WERI-Rb-1 (cell line): ENCODE results near the gene TRIM9.
"Not testable (repeated sequence)": the region's sequence is repeated elsewhere in the genome, so short reads cannot be mapped to it uniquely, and the experiment has no call there.

Experiments
- DNase-seq: peaks from one replicate; pipeline ENCODE4 v3.0.0-alpha.2; 2020
- H3K27ac ChIP-seq: fragments of 250-450 bp; sonication (Bioruptor Pico); 2 replicates; pipeline ENCODE4 v1.5.1; 2020; ENCODE audit warnings: mild to moderate bottlenecking, moderate library complexity
- H3K27me3 ChIP-seq: fragments of 250-450 bp; sonication (Bioruptor Pico); 2 replicates; pipeline ENCODE4 v1.5.1; 2021; ENCODE audit warnings: mild to moderate bottlenecking, low read depth, moderate library complexity; ENCODE audit not compliant: insufficient read depth, severe bottlenecking
- H3K36me3 ChIP-seq: fragments of 250-450 bp; sonication (Bioruptor Pico); 2 replicates; pipeline ENCODE4 v1.5.1; 2020; ENCODE audit warnings: mild to moderate bottlenecking, moderate library complexity
- H3K4me3 ChIP-seq: 2 replicates; pipeline ENCODE4 v1.5.1; 2011; ENCODE audit warnings: low read depth, mild to moderate bottlenecking, control low read depth, low read length
- H3K9me3 ChIP-seq: fragments of 250-450 bp; sonication (Bioruptor Pico); 2 replicates; pipeline ENCODE4 v1.5.1; 2021; ENCODE audit warnings: mild to moderate bottlenecking, moderate library complexity; ENCODE audit not compliant: severe bottlenecking
- TF ChIP-seq, protein P1 (sequence below): IDR thresholded peaks from 2 replicates; pipeline ENCODE4 v1.5.1; 2011; ENCODE audit warnings: low read depth, mild to moderate bottlenecking, control low read depth, inconsistent platforms, low read length

Gene TRIM9

DNA sequence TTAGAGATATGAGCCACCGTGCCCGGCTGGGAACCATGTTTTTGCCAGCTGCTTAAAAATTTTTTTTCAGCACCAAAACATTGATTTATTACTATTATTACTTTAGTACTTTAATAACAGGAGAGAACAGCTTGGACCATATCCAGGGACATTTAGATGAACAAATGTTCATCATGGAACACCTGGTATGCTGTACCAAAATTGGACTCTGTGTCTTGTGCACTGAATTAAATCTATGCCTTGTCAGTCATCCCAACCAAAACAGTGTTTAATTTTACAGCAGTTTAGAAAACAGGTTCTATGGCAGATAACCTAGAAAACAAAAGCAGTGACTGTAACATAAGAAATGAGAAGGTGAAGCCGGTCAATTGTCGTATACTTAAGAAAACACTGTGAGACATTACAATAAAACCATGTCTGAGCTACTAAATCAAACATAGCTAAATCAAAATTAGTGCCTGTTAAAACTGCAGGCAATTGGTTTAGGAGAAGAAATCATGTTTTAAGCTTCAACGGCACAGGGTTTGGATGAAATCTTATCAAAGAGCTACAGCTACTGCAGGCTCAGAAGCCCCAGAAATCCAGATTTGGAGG is 92.4 kb downstream of the TRIM9 start:
- Histone ChIP-seq H3K36me3 (peaks cover 9% of the 10 kb centered on the region), H3K27ac (no peak overlapping the region), H3K4me3 (no peak overlapping the region), H3K9me3 (no peaks in the 10 kb centered on the region), H3K27me3 (no peaks in the 10 kb centered on the region)
- DNase-seq: no peak
- TF ChIP-seq, protein P1, sequence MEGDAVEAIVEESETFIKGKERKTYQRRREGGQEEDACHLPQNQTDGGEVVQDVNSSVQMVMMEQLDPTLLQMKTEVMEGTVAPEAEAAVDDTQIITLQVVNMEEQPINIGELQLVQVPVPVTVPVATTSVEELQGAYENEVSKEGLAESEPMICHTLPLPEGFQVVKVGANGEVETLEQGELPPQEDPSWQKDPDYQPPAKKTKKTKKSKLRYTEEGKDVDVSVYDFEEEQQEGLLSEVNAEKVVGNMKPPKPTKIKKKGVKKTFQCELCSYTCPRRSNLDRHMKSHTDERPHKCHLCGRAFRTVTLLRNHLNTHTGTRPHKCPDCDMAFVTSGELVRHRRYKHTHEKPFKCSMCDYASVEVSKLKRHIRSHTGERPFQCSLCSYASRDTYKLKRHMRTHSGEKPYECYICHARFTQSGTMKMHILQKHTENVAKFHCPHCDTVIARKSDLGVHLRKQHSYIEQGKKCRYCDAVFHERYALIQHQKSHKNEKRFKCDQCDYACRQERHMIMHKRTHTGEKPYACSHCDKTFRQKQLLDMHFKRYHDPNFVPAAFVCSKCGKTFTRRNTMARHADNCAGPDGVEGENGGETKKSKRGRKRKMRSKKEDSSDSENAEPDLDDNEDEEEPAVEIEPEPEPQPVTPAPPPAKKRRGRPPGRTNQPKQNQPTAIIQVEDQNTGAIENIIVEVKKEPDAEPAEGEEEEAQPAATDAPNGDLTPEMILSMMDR: no peak

DNA sequence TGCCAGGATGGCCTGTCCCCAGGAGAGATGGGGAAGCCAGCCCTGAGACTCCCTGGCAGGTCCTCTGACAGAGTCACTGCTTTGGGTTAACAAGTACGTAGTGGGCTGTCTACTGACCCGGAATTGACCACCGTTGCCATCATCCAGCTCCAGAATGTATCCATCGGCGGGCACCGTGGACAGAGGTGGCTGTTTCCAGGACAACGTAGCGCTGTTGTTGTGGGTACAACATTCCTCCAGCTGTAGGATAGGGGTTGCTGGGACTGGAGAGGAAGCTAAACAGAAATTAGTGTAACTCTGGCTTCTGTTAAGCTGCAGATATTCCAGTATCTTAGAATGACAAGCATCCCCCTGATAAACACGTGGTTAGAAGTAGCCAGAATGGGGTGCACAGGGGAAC is 94.3 kb downstream of the TRIM9 start:
- no peak overlapping the region for H3K4me3 ChIP-seq
- H3K27ac ChIP-seq: no peak overlapping the region
- TF ChIP-seq, protein P1: no peak
- no peaks in the 10 kb centered on the region for H3K27me3 ChIP-seq
- H3K9me3 ChIP-seq: no peaks in the 10 kb centered on the region
- no peak for DNase-seq
- H3K36me3 ChIP-seq: peaks cover 9% of the 10 kb centered on the region

DNA sequence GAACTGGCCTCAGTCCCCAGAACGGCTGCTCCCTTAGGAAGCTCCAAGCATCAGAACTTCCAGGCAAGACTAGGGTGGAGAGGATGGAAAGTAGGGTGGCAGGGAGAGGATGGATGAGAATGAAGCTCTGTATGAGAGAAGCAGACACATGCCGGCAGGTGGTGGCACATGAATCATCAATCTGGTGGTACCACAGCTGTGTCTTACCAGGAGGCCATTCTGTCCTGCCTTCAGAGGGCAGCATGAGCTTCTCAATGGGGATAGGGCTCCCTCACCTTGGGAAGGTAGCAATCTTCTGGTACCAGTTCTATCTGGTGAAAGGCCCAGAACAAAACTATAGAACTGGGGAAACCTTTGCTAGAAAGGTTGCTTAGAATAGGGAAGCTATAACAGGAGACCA is 95.2 kb downstream of the TRIM9 start:
- H3K27ac ChIP-seq: no peak overlapping the region
- no peaks in the 10 kb centered on the region for H3K27me3 ChIP-seq
- H3K4me3 ChIP-seq: no peak overlapping the region
- no peak for DNase-seq
- no peaks in the 10 kb centered on the region for H3K9me3 ChIP-seq
- TF ChIP-seq, protein P1: peak; percentile 12; the same call in 1 of the 2 replicates
- H3K36me3 ChIP-seq: peaks cover 9% of the 10 kb centered on the region

DNA sequence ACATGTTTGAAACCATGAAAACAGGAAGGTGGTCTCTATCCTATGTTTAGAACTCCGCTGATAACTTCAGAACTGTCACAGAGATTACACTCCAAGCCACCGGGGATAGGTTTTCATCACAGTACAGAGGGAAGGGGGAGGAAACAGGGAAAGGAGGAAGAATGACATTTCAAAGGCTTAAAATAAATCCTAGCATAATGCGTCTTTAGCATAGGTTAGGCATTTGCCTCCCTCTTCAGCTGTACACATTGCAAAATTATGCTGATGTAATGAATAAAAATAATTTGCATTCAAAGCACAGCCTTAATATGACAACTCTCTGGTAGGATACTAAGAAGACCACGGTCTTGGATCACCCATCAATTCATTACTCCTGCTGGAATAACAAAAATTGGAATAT is 96.3 kb downstream of the TRIM9 start:
- DNase-seq: no peak
- TF ChIP-seq, protein P1: no peak

DNA sequence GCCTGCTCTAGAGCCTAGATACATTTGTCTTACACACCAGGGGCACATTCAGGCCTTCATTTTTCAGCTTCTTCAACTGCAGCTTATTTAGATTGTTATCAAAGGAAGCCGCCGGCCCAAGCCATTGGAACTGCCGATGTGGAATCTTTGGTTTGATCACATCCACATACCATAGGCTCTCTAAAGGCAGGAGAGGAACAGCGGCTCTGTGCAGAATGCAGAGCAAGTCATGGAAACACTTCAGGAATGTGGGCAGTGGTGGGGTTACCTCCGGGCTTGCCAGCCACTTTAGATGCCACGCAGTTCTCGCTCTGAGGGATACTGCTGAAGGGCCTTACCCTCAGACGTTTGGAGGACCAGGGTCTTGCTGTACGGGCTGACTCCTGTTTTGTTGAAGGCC is 97.2 kb downstream of the TRIM9 start:
- no peak overlapping the region for H3K27ac ChIP-seq
- H3K27me3 ChIP-seq: no peaks in the 10 kb centered on the region
- no peak overlapping the region for H3K4me3 ChIP-seq
- TF ChIP-seq, protein P1: no peak
- peaks cover 9% of the 10 kb centered on the region for H3K36me3 ChIP-seq
- no peaks in the 10 kb centered on the region for H3K9me3 ChIP-seq
- DNase-seq: no peak

More for the DNA sequence above, 96.3 kb downstream of the TRIM9 start:
- H3K27me3 ChIP-seq: no peaks in the 10 kb centered on the region
- H3K36me3 ChIP-seq: peaks cover 9% of the 10 kb centered on the region
- H3K27ac ChIP-seq: no peak overlapping the region
- no peak overlapping the region for H3K4me3 ChIP-seq
- no peaks in the 10 kb centered on the region for H3K9me3 ChIP-seq

DNA sequence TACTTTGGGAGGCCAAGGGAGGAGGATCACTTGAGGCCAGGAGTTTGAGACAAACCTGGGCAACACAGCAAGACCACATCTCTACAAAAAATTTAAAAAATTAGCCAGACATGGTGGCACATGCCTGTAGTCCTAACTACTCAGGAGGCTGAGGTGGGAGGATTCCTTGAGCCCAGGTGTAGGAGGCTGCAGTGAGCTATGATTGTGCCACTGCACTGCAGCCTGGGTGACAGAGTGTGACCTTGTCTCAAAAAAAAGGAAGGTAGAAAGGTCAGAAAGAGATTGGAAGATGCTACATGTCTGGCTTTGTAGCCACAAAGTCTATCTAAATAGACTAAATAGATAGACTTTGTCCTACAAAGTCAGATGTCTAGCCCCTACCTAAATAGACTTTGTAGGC is 100.7 kb downstream of the TRIM9 start:
- H3K4me3 ChIP-seq, H3K27me3 ChIP-seq, H3K9me3 ChIP-seq, H3K36me3 ChIP-seq, DNase-seq, H3K27ac ChIP-seq: not testable (repeated sequence)
